ENCODE measurements around the gene PDE5A.
"Not testable (repeated sequence)": the region's sequence is repeated elsewhere in the genome, so short reads cannot be mapped to it uniquely, and the experiment has no call there.

Gene PDE5A

DNA sequence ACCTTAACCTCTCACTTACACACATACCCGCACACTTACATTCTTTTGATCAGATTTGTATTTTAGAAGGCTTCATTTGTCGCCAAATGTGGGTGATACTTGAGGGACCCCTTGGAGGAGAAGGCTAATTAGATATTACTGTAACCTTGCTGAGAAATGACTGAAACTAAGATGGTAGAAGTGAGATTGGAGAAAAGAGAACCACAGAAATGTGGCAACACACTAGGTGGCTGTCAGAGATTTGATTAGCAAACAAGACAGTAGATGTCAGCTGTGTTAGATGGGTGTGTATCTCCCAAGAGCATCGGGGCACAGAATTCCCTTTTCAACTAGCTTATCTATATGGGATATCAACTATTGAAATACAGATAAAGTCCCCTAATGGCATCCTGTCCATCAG, 157.3 kb downstream of the PDE5A start:
- Histone ChIP-seq H3K27me3 (ENCODE audit: control insufficient read depth, insufficient read depth, low read length) (no peaks in the 10 kb centered on the region), H3K27ac (ENCODE audit: low read depth, low read length) (no peak overlapping the region), H3K9ac (ENCODE audit: low read length) (no peak overlapping the region), H3K4me3 (ENCODE audit: low read length) (no peak overlapping the region), H3K36me3 (ENCODE audit: control insufficient read depth, insufficient read depth, low read length) (no peaks in the 10 kb centered on the region), H3K4me1 (ENCODE audit: control insufficient read depth, insufficient read depth, low read length) (no peaks in the 10 kb centered on the region)

DNA sequence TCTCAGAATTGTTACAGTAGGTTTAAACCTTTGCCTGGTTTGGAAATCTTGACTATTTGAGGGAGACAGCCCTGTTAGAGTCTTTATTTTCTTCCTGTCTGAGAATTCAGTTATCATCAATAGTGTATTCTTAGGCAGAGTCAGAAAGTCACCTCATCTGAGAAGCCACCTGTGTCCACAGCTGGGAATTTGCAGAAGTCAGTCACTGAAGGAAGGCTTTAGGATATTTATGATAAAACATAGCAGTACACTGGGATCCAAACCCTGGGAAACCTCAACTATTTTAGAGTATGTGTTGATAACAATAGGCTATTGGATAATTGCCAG, 157.9 kb downstream of the PDE5A start:
- H3K27me3 ChIP-seq (ENCODE audit: control insufficient read depth, insufficient read depth, low read length); H3K36me3 ChIP-seq (ENCODE audit: control insufficient read depth, insufficient read depth, low read length); H3K4me3 ChIP-seq (ENCODE audit: low read length); H3K9ac ChIP-seq (ENCODE audit: low read length); H3K27ac ChIP-seq (ENCODE audit: low read depth, low read length); H3K4me1 ChIP-seq (ENCODE audit: control insufficient read depth, insufficient read depth, low read length): not testable (repeated sequence)

DNA sequence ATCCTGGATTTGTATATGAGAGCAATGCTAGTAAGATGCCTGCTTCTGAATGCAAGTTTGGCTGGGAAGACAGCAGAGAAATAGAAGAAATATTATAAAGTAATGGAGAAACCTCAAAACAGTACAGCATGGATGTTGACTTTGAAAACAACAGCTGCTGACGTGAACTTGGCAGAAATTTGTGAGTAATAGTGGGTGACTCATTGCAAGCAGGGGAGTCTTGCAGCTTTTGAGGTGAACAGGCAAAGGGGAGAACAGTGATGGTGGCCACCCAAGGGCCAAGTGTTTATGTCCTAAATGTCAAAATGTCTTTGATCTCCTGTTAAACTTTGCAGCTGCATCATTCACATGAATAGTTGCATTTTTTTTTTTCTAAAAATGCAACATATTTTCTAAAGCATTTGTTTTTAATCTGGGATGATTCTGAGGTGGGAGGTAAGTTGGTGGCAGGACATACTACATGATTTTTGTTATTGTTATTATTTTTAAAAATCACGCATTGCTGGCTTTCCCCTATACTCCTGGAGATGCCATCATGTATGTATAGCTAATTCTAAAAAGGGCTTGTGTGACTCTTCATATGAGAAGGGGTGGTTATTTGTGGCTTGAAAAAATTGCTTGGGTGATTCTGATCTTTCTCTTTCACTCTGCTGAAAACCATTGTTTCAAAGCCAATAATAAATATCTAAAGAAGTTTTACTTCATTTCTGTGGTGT, 158.4 kb downstream of the PDE5A start:
- not testable (repeated sequence) for H3K27me3 ChIP-seq (ENCODE audit: control insufficient read depth, insufficient read depth, low read length); H3K36me3 ChIP-seq (ENCODE audit: control insufficient read depth, insufficient read depth, low read length); H3K4me1 ChIP-seq (ENCODE audit: control insufficient read depth, insufficient read depth, low read length); H3K4me3 ChIP-seq (ENCODE audit: low read length); H3K27ac ChIP-seq (ENCODE audit: low read depth, low read length); H3K9ac ChIP-seq (ENCODE audit: low read length)

GRCh38 chr4:119469039-119469438, 159.6 kb downstream of the PDE5A start:
- not testable (repeated sequence) for H3K4me3 ChIP-seq (ENCODE audit: low read length); H3K27ac ChIP-seq (ENCODE audit: low read depth, low read length); H3K9ac ChIP-seq (ENCODE audit: low read length); H3K36me3 ChIP-seq (ENCODE audit: control insufficient read depth, insufficient read depth, low read length); H3K4me1 ChIP-seq (ENCODE audit: control insufficient read depth, insufficient read depth, low read length); H3K27me3 ChIP-seq (ENCODE audit: control insufficient read depth, insufficient read depth, low read length)

DNA sequence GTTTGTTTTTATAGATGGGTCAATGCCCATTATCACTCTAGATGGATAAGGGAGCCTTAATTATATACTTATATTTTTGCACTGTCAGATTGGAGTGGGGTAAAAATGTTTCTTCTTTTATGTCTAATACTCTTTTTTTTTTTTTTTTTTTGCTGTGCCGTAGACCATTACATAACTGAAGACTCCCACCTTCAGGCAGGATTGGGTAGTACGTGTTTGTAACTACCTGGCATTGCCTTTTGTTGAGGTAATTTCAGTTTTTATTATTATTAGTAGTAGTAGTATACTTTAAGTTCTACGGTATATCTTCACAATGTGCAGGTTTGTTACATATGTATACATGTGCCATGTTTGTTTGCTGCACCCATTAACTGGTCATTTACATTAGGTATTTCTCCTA, 165.9 kb downstream of the PDE5A start:
- not testable (repeated sequence) for H3K27me3 ChIP-seq (ENCODE audit: control insufficient read depth, insufficient read depth, low read length); H3K4me3 ChIP-seq (ENCODE audit: low read length); H3K9ac ChIP-seq (ENCODE audit: low read length); H3K36me3 ChIP-seq (ENCODE audit: control insufficient read depth, insufficient read depth, low read length); H3K27ac ChIP-seq (ENCODE audit: low read depth, low read length); H3K4me1 ChIP-seq (ENCODE audit: control insufficient read depth, insufficient read depth, low read length)

DNA sequence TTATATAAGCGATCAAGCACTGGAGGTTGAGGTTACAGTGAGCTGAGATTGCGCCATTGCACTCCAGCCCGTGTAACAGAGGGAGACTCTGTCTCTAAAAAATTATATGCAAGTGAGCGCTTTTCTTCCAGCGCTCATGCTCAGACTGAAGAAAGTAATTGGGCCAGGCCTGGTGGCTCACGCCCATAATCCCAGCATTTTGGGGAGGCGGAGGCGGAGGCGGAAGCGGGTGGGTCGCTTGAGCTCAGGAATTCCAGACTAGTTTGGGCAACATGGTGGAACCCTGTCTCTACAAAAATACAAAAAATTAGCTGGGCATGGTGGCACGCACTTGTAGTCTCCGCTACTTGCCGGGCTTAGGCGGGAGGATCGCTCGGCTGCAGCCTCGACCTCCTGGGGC, 172.9 kb downstream of the PDE5A start:
- H3K27ac ChIP-seq (ENCODE audit: low read depth, low read length); H3K4me1 ChIP-seq (ENCODE audit: control insufficient read depth, insufficient read depth, low read length); H3K36me3 ChIP-seq (ENCODE audit: control insufficient read depth, insufficient read depth, low read length); H3K4me3 ChIP-seq (ENCODE audit: low read length); H3K27me3 ChIP-seq (ENCODE audit: control insufficient read depth, insufficient read depth, low read length); H3K9ac ChIP-seq (ENCODE audit: low read length): not testable (repeated sequence)

GRCh38 chr4:119454491-119455270, 173.9 kb downstream of the PDE5A start:
- not testable (repeated sequence) for H3K4me1 ChIP-seq (ENCODE audit: control insufficient read depth, insufficient read depth, low read length); H3K36me3 ChIP-seq (ENCODE audit: control insufficient read depth, insufficient read depth, low read length); H3K27me3 ChIP-seq (ENCODE audit: control insufficient read depth, insufficient read depth, low read length)
- H3K27ac ChIP-seq (ENCODE audit: low read depth, low read length) = peak overlapping the region; percentile 95
- peak overlapping the region; percentile 69 for H3K4me3 ChIP-seq (ENCODE audit: low read length)
- H3K9ac ChIP-seq (ENCODE audit: low read length) = peak overlapping the region; percentile 49

- Histone ChIP-seq H3K9ac (ENCODE audit: low read length) (peak overlapping the region; percentile 49), H3K4me3 (ENCODE audit: low read length) (peak overlapping the region; percentile 65), H3K27ac (ENCODE audit: low read depth, low read length) (peak overlapping the region; percentile 95)
- not testable (repeated sequence) for H3K36me3 ChIP-seq (ENCODE audit: control insufficient read depth, insufficient read depth, low read length); H3K27me3 ChIP-seq (ENCODE audit: control insufficient read depth, insufficient read depth, low read length); H3K4me1 ChIP-seq (ENCODE audit: control insufficient read depth, insufficient read depth, low read length)
Observed at GRCh38 chr4:119454151-119454490, 174.5 kb downstream of the PDE5A start.

DNA sequence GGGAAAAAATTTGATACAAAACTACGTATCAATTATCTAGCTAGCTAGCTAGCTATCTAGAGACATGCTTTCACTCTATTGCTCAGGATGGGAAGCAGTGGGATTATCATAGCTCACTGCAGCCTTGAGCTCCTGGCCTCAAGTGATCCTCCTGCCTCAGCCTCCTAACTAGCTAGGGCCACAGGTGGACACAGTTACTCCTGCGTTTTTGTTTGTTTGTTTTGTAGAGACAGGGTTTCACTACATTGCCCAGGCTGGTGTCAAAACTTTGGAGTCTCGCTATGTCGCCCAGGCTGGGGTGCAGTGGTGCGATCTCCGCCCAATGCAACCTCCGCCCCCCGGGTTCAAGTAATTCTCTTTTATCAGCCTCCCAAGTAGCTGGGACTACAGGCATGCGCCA, 175.3 kb downstream of the PDE5A start:
- H3K9ac ChIP-seq (ENCODE audit: low read length); H3K4me1 ChIP-seq (ENCODE audit: control insufficient read depth, insufficient read depth, low read length); H3K27me3 ChIP-seq (ENCODE audit: control insufficient read depth, insufficient read depth, low read length); H3K27ac ChIP-seq (ENCODE audit: low read depth, low read length); H3K4me3 ChIP-seq (ENCODE audit: low read length); H3K36me3 ChIP-seq (ENCODE audit: control insufficient read depth, insufficient read depth, low read length): not testable (repeated sequence)

GRCh38 chr4:119449851-119450250, 178.8 kb downstream of the PDE5A start:
- H3K27me3 ChIP-seq (ENCODE audit: control insufficient read depth, insufficient read depth, low read length); H3K4me1 ChIP-seq (ENCODE audit: control insufficient read depth, insufficient read depth, low read length); H3K27ac ChIP-seq (ENCODE audit: low read depth, low read length); H3K4me3 ChIP-seq (ENCODE audit: low read length); H3K36me3 ChIP-seq (ENCODE audit: control insufficient read depth, insufficient read depth, low read length); H3K9ac ChIP-seq (ENCODE audit: low read length): not testable (repeated sequence)
